ENCODE measurements around the gene GPM6B.

DNA sequence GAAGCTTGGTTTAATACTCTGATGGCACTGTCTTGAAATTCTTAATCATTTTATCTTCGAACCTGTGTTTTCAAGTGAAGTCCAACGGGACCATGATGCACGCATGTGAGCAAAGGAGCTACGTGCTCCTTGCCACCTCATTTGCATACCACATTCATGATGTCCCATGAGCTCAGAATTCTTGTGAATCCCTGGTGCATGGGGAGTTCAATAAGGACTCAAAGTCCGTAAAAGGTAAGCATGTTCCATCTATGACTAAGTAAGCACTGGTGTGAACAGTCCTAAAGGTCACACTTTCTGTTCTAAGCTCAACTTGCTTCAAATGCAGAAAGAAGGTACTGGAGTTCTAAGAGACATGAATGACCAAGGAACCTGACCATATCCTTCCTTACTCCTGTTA is 13.1 kb upstream of the GPM6B start:
- TF ChIP-seq, protein P1, sequence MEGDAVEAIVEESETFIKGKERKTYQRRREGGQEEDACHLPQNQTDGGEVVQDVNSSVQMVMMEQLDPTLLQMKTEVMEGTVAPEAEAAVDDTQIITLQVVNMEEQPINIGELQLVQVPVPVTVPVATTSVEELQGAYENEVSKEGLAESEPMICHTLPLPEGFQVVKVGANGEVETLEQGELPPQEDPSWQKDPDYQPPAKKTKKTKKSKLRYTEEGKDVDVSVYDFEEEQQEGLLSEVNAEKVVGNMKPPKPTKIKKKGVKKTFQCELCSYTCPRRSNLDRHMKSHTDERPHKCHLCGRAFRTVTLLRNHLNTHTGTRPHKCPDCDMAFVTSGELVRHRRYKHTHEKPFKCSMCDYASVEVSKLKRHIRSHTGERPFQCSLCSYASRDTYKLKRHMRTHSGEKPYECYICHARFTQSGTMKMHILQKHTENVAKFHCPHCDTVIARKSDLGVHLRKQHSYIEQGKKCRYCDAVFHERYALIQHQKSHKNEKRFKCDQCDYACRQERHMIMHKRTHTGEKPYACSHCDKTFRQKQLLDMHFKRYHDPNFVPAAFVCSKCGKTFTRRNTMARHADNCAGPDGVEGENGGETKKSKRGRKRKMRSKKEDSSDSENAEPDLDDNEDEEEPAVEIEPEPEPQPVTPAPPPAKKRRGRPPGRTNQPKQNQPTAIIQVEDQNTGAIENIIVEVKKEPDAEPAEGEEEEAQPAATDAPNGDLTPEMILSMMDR (IDR thresholded peaks at IDR 0.05): no peak
- TF ChIP-seq POLR2A (IDR thresholded peaks at IDR 0.05): no peak
